Colonic mucosa (tissue), 4 donors: ENCODE measurements around the gene RGS5. TPM values are rescaled to one million over a fixed set of nuclear protein-coding genes. Genes with fewer than 3 reads are reported as not detected.

Experiments used
- DNase-seq: peaks from one replicate; pipeline ENCODE4 v3.0.0-alpha.2; 2020
- H3K27ac ChIP-seq: fragments of 200-600 bp; one replicate; pipeline ENCODE4 v1.8.0; 2021
- H3K27me3 ChIP-seq: fragments of 200-600 bp; one replicate; pipeline ENCODE4 v1.8.0; 2021
- H3K36me3 ChIP-seq: fragments of 200-600 bp; one replicate; pipeline ENCODE4 v1.8.0; 2021
- H3K4me1 ChIP-seq: fragments of 200-600 bp; one replicate; pipeline ENCODE4 v1.8.0; 2021; ENCODE audit warnings: mild to moderate bottlenecking
- H3K4me3 ChIP-seq: fragments of 200-600 bp; one replicate; pipeline ENCODE4 v1.8.0; 2021
- H3K9ac ChIP-seq, 2 donors: one replicate each; pipeline ENCODE4 v1.7.0; 2013; ENCODE audit warnings: control low read depth in 2 of 2, low read depth in 2 of 2, low read length in 2 of 2
- H3K9me3 ChIP-seq: fragments of 200-600 bp; one replicate; pipeline ENCODE4 v1.8.0; 2021
- intact Hi-C: fragments of 100-400 bp; cut with DNase I; formaldehyde crosslinking; loops from one replicate; pipeline ENCODE4 v1.14.1; 2022
- total RNA-seq, 2 donors: library from RNA; stranded (reverse); fragmentation: NEBNext Ultra II Directional in 1 of 2; extraction: Animal tissue kit (Norgen Biotek cat#: 25700) in 1 of 2; gene quantifications; one replicate each; pipeline ENCODE4 v1.2.1, GENCODE V29; 2021
- TF ChIP-seq, protein P1 (sequence below): fragments of 200-600 bp; IDR thresholded peaks from one replicate; pipeline ENCODE4 v1.8.0; 2022; ENCODE audit warnings: antibody characterized with exemption, mild to moderate bottlenecking
- donor health status: healthy.
- donor health status: DM: no; HTN: no; CAD: no.
- donor health status: DM: no; HTN: no; CAD: no.

Gene RGS5
- total RNA-seq, 2 donors from 2014 or later: 10.8 to 41.7 TPM

DNA sequence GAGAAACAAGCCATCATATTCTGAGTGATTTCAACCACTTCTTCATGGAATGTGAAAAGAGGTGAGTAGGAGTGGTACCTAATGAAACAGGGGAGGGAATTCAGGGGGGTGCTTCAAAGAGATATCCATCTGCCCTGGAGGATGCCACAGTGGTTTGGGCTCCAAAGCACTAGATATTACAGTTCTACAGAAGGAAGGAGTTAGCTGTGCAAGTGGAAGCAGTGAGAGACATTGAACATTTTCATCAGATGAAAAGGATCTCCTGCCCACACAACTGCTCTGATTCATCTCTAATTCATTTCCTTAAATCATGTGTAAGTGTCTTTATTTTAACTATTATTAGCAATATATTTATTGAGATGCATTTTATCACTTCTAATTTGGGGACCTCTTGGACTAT lies 2.8 kb upstream of the RGS5 start:
- Histone ChIP-seq H3K27me3 (no peaks in the 10 kb centered on the region), H3K9me3 (no peaks in the 10 kb centered on the region), H3K4me3 (no peak overlapping the region), H3K36me3 (no peaks in the 10 kb centered on the region), H3K27ac (no peak overlapping the region), H3K4me1 (no peaks in the 10 kb centered on the region), H3K9ac (no peak overlapping the region)
- DNase-seq: no peak
- TF ChIP-seq, protein P1, sequence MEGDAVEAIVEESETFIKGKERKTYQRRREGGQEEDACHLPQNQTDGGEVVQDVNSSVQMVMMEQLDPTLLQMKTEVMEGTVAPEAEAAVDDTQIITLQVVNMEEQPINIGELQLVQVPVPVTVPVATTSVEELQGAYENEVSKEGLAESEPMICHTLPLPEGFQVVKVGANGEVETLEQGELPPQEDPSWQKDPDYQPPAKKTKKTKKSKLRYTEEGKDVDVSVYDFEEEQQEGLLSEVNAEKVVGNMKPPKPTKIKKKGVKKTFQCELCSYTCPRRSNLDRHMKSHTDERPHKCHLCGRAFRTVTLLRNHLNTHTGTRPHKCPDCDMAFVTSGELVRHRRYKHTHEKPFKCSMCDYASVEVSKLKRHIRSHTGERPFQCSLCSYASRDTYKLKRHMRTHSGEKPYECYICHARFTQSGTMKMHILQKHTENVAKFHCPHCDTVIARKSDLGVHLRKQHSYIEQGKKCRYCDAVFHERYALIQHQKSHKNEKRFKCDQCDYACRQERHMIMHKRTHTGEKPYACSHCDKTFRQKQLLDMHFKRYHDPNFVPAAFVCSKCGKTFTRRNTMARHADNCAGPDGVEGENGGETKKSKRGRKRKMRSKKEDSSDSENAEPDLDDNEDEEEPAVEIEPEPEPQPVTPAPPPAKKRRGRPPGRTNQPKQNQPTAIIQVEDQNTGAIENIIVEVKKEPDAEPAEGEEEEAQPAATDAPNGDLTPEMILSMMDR: no peak
- intact Hi-C loops: no loop called here

DNA sequence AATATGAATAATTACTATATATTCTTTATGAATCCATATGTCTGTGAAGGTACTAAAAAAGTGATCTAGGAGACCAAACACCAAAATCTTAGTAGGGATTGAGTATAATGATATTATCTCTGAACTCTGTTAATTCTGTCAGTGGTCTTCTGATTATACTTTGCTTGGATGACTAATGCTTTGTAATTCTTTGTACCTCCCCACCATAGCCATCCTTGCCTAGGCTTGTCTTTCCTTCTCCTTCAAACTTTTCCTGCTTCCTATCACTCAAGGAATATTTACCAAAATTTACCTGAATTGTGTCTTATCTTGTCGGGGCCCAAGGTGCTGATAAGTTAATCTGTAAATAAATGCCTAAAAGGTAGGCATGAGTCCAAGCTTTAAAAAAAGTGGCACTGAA lies 845 bp upstream of the RGS5 start:
- Histone ChIP-seq H3K27me3 (no peaks in the 10 kb centered on the region), H3K4me3 (no peak overlapping the region), H3K27ac (no peak overlapping the region), H3K9ac (no peak overlapping the region), H3K9me3 (no peaks in the 10 kb centered on the region), H3K4me1 (no peaks in the 10 kb centered on the region), H3K36me3 (no peaks in the 10 kb centered on the region)
- intact Hi-C loops: no loop called here
- no peak for DNase-seq
- TF ChIP-seq, protein P1: no peak

DNA sequence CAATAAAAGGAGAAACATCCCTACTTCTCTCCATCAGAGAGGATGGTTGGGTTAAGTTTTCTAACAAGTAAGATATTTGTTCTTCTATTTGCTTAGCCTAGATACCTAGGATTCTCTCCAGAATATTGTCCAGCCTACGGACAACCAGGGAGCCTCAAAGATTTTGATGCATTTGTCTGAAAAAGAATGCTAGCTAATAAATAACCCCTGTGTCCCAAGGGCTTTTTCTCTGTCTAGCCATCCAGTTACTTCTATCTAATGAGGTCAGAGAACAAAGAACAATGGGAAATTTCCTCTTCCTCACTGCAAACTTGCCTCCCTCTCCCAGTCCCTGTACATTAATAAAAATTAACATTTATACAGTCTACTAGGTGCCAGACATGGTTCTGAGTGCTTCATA lies 810 bp downstream of the RGS5 start:
- Histone ChIP-seq H3K27ac (no peak overlapping the region), H3K27me3 (no peaks in the 10 kb centered on the region), H3K4me1 (no peaks in the 10 kb centered on the region), H3K9ac (no peak overlapping the region), H3K9me3 (no peaks in the 10 kb centered on the region), H3K4me3 (no peak overlapping the region), H3K36me3 (no peaks in the 10 kb centered on the region)
- intact Hi-C loops: no loop called here
- DNase-seq: no peak
- TF ChIP-seq, protein P1: no peak

DNA sequence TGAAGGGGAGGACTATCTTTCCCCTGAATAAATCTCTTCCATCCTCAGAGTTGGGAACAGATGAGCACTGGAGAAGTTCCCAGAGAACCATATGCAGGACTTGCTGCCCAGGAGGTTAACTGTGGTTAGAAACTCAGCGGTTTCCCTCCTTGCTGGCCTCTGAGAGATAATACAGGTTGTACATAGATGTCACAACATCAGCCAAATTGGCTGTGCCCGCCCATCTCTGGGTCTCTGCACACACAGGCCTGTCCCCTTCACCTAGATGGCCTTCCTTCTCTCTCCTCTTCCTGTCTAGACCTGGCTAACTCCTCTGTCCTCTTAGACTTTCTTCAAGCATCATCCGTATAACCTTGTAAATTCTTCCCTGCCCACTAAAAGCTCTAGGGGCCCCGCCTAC lies 5.7 kb downstream of the RGS5 start:
- no peaks in the 10 kb centered on the region for H3K36me3 ChIP-seq
- H3K4me1 ChIP-seq: no peaks in the 10 kb centered on the region
- H3K9me3 ChIP-seq: no peaks in the 10 kb centered on the region
- H3K4me3 ChIP-seq: no peak overlapping the region
- no peak overlapping the region for H3K9ac ChIP-seq
- no peaks in the 10 kb centered on the region for H3K27me3 ChIP-seq
- intact Hi-C loops: no loop called here
- TF ChIP-seq, protein P1: no peak
- no peak overlapping the region for H3K27ac ChIP-seq
- no peak for DNase-seq

DNA sequence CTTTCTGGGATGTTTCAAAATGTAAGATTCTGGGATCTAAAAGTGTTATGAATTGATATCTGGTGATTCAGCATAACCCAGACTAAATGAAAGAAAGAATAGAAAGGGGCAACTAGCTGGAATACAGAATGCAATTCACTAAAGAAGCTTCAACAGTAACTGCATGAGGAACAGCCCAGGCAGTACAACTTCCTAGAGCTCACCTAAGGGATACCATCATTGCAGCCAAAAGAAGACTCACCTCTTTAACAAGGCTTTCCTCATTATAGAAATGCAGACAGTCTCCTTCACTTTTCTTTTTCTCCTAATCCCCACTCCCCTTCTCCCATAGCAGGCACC lies 6.3 kb downstream of the RGS5 start:
- H3K4me1 ChIP-seq: no peaks in the 10 kb centered on the region
- no peak overlapping the region for H3K4me3 ChIP-seq
- no peak overlapping the region for H3K9ac ChIP-seq
- TF ChIP-seq, protein P1: no peak
- no peaks in the 10 kb centered on the region for H3K36me3 ChIP-seq
- DNase-seq: no peak
- no peaks in the 10 kb centered on the region for H3K27me3 ChIP-seq
- no peaks in the 10 kb centered on the region for H3K9me3 ChIP-seq
- no peak overlapping the region for H3K27ac ChIP-seq
- intact Hi-C loops: no loop called here
